Astrocyte (in vitro differentiated cells and primary cell): ENCODE measurements around the gene CHL1. TPM values are rescaled to one million over a fixed set of nuclear protein-coding genes. Genes with fewer than 3 reads are reported as not detected.

Source experiments
- DNase-seq: peaks from one replicate; pipeline ENCODE4 v3.0.0-alpha.2; 2010; ENCODE audit warnings: low read depth
- FAIRE-seq: peaks from 2 replicates; lab custom pipeline; 2011; peaks lifted over from hg19 to GRCh38; lab: Jason Lieb, UNC
- H2AFZ ChIP-seq: 2 replicates; pipeline ENCODE4 v1.6.0; 2012; ENCODE audit warnings: low read depth, low read length, inconsistent platforms
- H3K27ac ChIP-seq: 2 replicates; pipeline ENCODE4 v1.5.1; 2011; ENCODE audit warnings: low read depth, low read length, inconsistent platforms
- H3K27me3 ChIP-seq: 2 replicates; pipeline ENCODE4 v1.6.0; 2011; ENCODE audit warnings: low read length, inconsistent platforms; ENCODE audit not compliant: insufficient read depth
- H3K36me3 ChIP-seq: 2 replicates; pipeline ENCODE4 v1.5.1; 2011; ENCODE audit warnings: low read length, inconsistent platforms; ENCODE audit not compliant: insufficient read depth
- H3K4me1 ChIP-seq: 2 replicates; pipeline ENCODE4 v1.5.1; 2011; ENCODE audit warnings: low read length, inconsistent platforms; ENCODE audit not compliant: insufficient read depth
- H3K4me2 ChIP-seq: 2 replicates; pipeline ENCODE4 v1.6.0; 2012; ENCODE audit warnings: low read length, inconsistent platforms
- H3K4me3 ChIP-seq: 2 replicates; pipeline ENCODE4 v1.5.1; 2011; ENCODE audit warnings: low read depth, mild to moderate bottlenecking, low read length, inconsistent platforms; ENCODE audit not compliant: insufficient read depth
- H3K79me2 ChIP-seq: 2 replicates; pipeline ENCODE4 v1.6.0; 2012; ENCODE audit warnings: mild to moderate bottlenecking, low read length, inconsistent platforms; ENCODE audit not compliant: insufficient read depth
- H3K9ac ChIP-seq: 2 replicates; pipeline ENCODE4 v1.6.0; 2012; ENCODE audit warnings: mild to moderate bottlenecking, low read length, inconsistent platforms
- H3K9me3 ChIP-seq: 2 replicates; pipeline ENCODE4 v1.5.1; 2012; ENCODE audit warnings: low read depth, mild to moderate bottlenecking, low read length, inconsistent platforms; ENCODE audit not compliant: insufficient read depth
- H4K20me1 ChIP-seq: 2 replicates; pipeline ENCODE4 v1.6.0; 2012; ENCODE audit warnings: low read length, inconsistent platforms; ENCODE audit not compliant: insufficient read depth
- H3K27ac Mint-ChIP-seq: one replicate; pipeline ENCODE4 v1.8.0; 2021; ENCODE audit warnings: mild to moderate bottlenecking, mixed read lengths; ENCODE audit not compliant: unreplicated experiment
- H3K27me3 Mint-ChIP-seq: one replicate; pipeline ENCODE4 v1.8.0; 2021; ENCODE audit warnings: low read depth, mixed read lengths; ENCODE audit not compliant: unreplicated experiment
- H3K36me3 Mint-ChIP-seq: one replicate; pipeline ENCODE4 v1.8.0; 2021; ENCODE audit warnings: low read depth, mixed read lengths; ENCODE audit not compliant: unreplicated experiment
- H3K4me1 Mint-ChIP-seq: one replicate; pipeline ENCODE4 v1.8.0; 2021; ENCODE audit warnings: low read depth, mixed read lengths; ENCODE audit not compliant: unreplicated experiment
- H3K4me3 Mint-ChIP-seq: one replicate; pipeline ENCODE4 v1.8.0; 2021; ENCODE audit warnings: mild to moderate bottlenecking, moderate library complexity, mixed read lengths; ENCODE audit not compliant: unreplicated experiment
- H3K9me3 Mint-ChIP-seq: one replicate; pipeline ENCODE4 v1.8.0; 2021; ENCODE audit warnings: mild to moderate bottlenecking, mixed read lengths; ENCODE audit not compliant: unreplicated experiment
- EZH2 ChIP-seq: IDR thresholded peaks from 2 replicates; pipeline ENCODE4 v1.6.1; 2012; ENCODE audit warnings: mild to moderate bottlenecking, low read length, inconsistent platforms; ENCODE audit not compliant: insufficient read depth
- total RNA-seq: library from RNA; stranded (reverse); gene quantifications from 2 replicates; pipeline ENCODE4 v1.2.1, GENCODE V29; 2021
- TF ChIP-seq, protein P1 (sequence below): IDR thresholded peaks from 2 replicates; pipeline ENCODE4 v1.5.1; 2011; ENCODE audit warnings: low read depth, mild to moderate bottlenecking, inconsistent platforms, low read length, moderate library complexity; ENCODE audit not compliant: insufficient read depth

The CHL1 gene
- total RNA-seq, 1 donor from 2014 or later = not detected

DNA sequence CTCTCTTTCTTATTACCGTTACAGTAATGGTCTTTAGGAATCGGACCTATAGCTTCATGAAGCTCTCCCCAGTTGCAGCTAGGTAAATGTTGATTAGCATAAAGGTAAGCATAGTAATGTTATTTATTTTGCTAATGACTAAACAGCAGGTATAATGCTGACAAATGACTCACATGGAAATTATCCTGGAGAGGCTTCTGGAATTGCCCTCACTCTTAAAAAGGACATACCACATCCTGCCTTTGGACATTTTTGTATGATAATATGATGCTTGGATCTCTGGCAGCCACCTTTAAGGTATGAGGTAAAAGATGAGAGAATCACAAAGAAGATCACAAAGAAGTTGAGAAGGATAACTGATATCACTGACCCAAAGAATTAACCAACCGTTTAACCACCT lies 238.6 kb downstream of the CHL1 start:
- no peak for FAIRE-seq
- H4K20me1 ChIP-seq = no peaks in the 10 kb centered on the region
- no peak overlapping the region for H2AFZ ChIP-seq
- Mint-ChIP-seq H3K27ac (no peak overlapping the region), H3K36me3 (no peaks in the 10 kb centered on the region), H3K4me1 (no peaks in the 10 kb centered on the region), H3K9me3 (no peaks in the 10 kb centered on the region), H3K27me3 (no peaks in the 10 kb centered on the region), H3K4me3 (no peak overlapping the region)
- H3K4me3 ChIP-seq = no peak overlapping the region
- H3K4me1 ChIP-seq = no peaks in the 10 kb centered on the region
- no peak for TF ChIP-seq EZH2
- TF ChIP-seq, protein P1, sequence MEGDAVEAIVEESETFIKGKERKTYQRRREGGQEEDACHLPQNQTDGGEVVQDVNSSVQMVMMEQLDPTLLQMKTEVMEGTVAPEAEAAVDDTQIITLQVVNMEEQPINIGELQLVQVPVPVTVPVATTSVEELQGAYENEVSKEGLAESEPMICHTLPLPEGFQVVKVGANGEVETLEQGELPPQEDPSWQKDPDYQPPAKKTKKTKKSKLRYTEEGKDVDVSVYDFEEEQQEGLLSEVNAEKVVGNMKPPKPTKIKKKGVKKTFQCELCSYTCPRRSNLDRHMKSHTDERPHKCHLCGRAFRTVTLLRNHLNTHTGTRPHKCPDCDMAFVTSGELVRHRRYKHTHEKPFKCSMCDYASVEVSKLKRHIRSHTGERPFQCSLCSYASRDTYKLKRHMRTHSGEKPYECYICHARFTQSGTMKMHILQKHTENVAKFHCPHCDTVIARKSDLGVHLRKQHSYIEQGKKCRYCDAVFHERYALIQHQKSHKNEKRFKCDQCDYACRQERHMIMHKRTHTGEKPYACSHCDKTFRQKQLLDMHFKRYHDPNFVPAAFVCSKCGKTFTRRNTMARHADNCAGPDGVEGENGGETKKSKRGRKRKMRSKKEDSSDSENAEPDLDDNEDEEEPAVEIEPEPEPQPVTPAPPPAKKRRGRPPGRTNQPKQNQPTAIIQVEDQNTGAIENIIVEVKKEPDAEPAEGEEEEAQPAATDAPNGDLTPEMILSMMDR = no peak
- H3K27ac ChIP-seq = no peak overlapping the region
- peaks cover 3% of the 10 kb centered on the region for H3K9me3 ChIP-seq
- no peak overlapping the region for H3K4me2 ChIP-seq
- no peak for DNase-seq
- no peaks in the 10 kb centered on the region for H3K27me3 ChIP-seq
- no peaks in the 10 kb centered on the region for H3K79me2 ChIP-seq
- no peaks in the 10 kb centered on the region for H3K36me3 ChIP-seq
- no peak overlapping the region for H3K9ac ChIP-seq

DNA sequence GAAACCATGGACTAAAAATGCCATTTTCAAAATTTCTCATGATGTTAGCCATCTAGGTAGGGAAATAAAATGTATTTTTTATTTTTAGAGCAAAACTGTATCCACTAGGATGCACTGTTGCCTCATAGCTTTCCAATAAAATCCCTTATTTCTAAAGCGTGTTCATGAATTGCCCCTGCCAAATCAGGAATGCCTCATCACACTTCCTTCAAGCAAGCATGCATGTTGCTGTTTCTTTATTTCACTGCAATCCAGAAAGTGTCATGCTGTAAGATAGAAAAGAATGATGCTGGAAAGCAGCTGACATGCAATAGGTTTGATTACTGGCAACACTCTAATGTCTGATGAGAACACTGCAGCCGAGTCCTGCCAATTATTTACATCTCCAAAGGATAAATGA lies 239.5 kb downstream of the CHL1 start:
- Histone ChIP-seq H3K9ac (no peak overlapping the region), H3K79me2 (no peaks in the 10 kb centered on the region), H4K20me1 (no peaks in the 10 kb centered on the region), H3K36me3 (no peaks in the 10 kb centered on the region), H3K4me2 (no peak overlapping the region), H3K4me3 (no peak overlapping the region), H3K27ac (no peak overlapping the region), H3K4me1 (no peaks in the 10 kb centered on the region), H2AFZ (no peak overlapping the region), H3K27me3 (no peaks in the 10 kb centered on the region), H3K9me3 (peaks cover 3% of the 10 kb centered on the region)
- peaks cover 2% of the 10 kb centered on the region for H3K9me3 Mint-ChIP-seq
- H3K27ac Mint-ChIP-seq = no peak overlapping the region
- DNase-seq = no peak
- H3K27me3 Mint-ChIP-seq = no peaks in the 10 kb centered on the region
- H3K4me3 Mint-ChIP-seq = no peak overlapping the region
- no peaks in the 10 kb centered on the region for H3K4me1 Mint-ChIP-seq
- TF ChIP-seq, protein P1 = no peak
- H3K36me3 Mint-ChIP-seq = no peaks in the 10 kb centered on the region
- FAIRE-seq = no peak

DNA sequence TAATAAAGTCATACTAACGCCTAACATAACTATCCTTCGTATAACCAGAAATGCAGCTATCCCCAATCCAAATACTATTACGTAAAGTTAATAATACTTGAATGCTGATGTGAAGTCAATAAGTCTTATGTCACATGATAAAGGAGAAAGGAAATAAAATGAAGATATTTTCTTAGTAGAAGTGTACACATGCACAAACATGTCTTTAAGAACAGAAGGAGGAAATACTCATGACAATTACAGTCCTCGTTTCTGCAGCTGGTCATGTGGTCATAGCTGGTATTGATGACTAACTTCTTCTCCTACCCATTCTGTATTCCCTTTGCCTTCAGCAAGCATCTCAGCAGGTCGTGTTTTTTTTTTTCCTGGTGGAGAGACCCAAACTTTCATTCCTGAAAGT lies 244.3 kb downstream of the CHL1 start:
- H3K27me3 Mint-ChIP-seq = no peaks in the 10 kb centered on the region
- FAIRE-seq = no peak
- H3K9ac ChIP-seq = no peak overlapping the region
- H3K27me3 ChIP-seq = no peaks in the 10 kb centered on the region
- peaks cover 3% of the 10 kb centered on the region for H3K9me3 ChIP-seq
- H3K4me2 ChIP-seq = no peak overlapping the region
- no peak overlapping the region for H2AFZ ChIP-seq
- no peak overlapping the region for H3K27ac ChIP-seq
- no peaks in the 10 kb centered on the region for H3K4me1 Mint-ChIP-seq
- H3K27ac Mint-ChIP-seq = no peak overlapping the region
- peaks cover 5% of the 10 kb centered on the region for H3K9me3 Mint-ChIP-seq
- no peaks in the 10 kb centered on the region for H3K36me3 ChIP-seq
- no peaks in the 10 kb centered on the region for H3K79me2 ChIP-seq
- no peaks in the 10 kb centered on the region for H4K20me1 ChIP-seq
- DNase-seq = no peak
- H3K4me3 Mint-ChIP-seq = no peak overlapping the region
- no peak overlapping the region for H3K4me3 ChIP-seq
- TF ChIP-seq, protein P1 = no peak
- TF ChIP-seq EZH2 = no peak
- H3K4me1 ChIP-seq = no peaks in the 10 kb centered on the region
- H3K36me3 Mint-ChIP-seq = no peaks in the 10 kb centered on the region
